A549 (cell line): Measurements from ENCODE around the gene B3GLCT. TPM values are rescaled to one million over a fixed set of nuclear protein-coding genes. Genes with fewer than 3 reads are reported as not detected.

Experiments
- ATAC-seq, 2 experiments: fragments of 200-7000 bp in 1 of 2; fragments of >200 bp in 1 of 2; cut with Nextera tagmentation in 1 of 2; cut with Tn5 transposase in 1 of 2; 3 replicates each; pipeline versions ENCODE4 v1.8.0 to v1.9.1; 2018 to 2020; ENCODE audit warnings: mild to moderate bottlenecking in 1 of 2, moderate library complexity in 1 of 2
- CTCF ChIA-PET: fragments of 300-600 bp; sonication (Branson Sonifier 250); formaldehyde crosslinking; extraction: SDS; loops from one replicate; lab custom pipeline; 2021; ENCODE audit warnings: antibody characterized with exemption, inconsistent platforms; lab: Yijun Ruan, JAX
- POLR2A ChIA-PET: fragments of 350-600 bp; formaldehyde crosslinking; extraction: SDS; loops from one replicate; lab custom pipeline; 2021; ENCODE audit warnings: antibody characterized with exemption, inconsistent platforms; lab: Yijun Ruan, JAX
- DNase-seq, 2 experiments: peaks; one replicate each; pipeline versions ENCODE4 v3.0.0 to v3.0.0-alpha.2; 2011 to 2016; ENCODE audit warnings: low read depth in 1 of 2, low spot score in 1 of 2
- FAIRE-seq: peaks from 2 replicates; lab custom pipeline; 2011; peaks lifted over from hg19 to GRCh38; lab: Jason Lieb, UNC
- H3K27ac ChIP-seq, 2 experiments: fragments of >200 bp; sonication (Bioruptor Twin); formaldehyde crosslinking; 3 replicates each; pipeline ENCODE4 v1.5.1; 2016 to 2017
- H3K4me1 ChIP-seq: fragments of >200 bp; sonication (Bioruptor Twin); formaldehyde crosslinking; 3 replicates; pipeline ENCODE4 v1.6.1; 2016
- H3K4me2 ChIP-seq: fragments of >200 bp; sonication (Bioruptor Twin); formaldehyde crosslinking; 3 replicates; pipeline ENCODE4 v1.6.1; 2016
- H3K4me3 ChIP-seq: fragments of >200 bp; sonication (Bioruptor Twin); formaldehyde crosslinking; 3 replicates; pipeline ENCODE4 v1.5.1; 2016
- H3K9me3 ChIP-seq: fragments of >200 bp; sonication (Bioruptor Twin); formaldehyde crosslinking; 3 replicates; pipeline ENCODE4 v1.6.1; 2016
- EHF ChIP-seq: fragments of 250-450 bp; sonication (Bioruptor Pico); IDR thresholded peaks from 2 replicates; pipeline ENCODE4 v1.5.0; 2020; ENCODE audit warnings: mild to moderate bottlenecking
- EP300 ChIP-seq, 2 experiments: fragments of >200 bp; sonication (Bioruptor Twin); formaldehyde crosslinking; IDR thresholded peaks; 2 replicates in 1 of 2; 3 replicates in 1 of 2; pipeline ENCODE4 v1.6.1; 2016 to 2017
- HDAC2 ChIP-seq: fragments of 200-600 bp; sonication (generic); IDR thresholded peaks from 2 replicates; pipeline ENCODE4 v1.6.1; 2016
- HEYL ChIP-seq: fragments of 250-450 bp; sonication (Bioruptor Pico); IDR thresholded peaks from 2 replicates; pipeline ENCODE4 v1.8.0; 2021; ENCODE audit warnings: mild to moderate bottlenecking, moderate library complexity
- JUN ChIP-seq, 2 experiments: fragments of >200 bp; sonication (Bioruptor Twin); formaldehyde crosslinking; IDR thresholded peaks; 2 replicates in 1 of 2; 3 replicates in 1 of 2; pipeline ENCODE4 v1.6.1; 2016 to 2017
- KDM1A ChIP-seq: fragments of 200-600 bp; sonication (generic); IDR thresholded peaks from 2 replicates; pipeline ENCODE4 v1.6.1; 2016; ENCODE audit warnings: low read depth, mild to moderate bottlenecking
- MAFK ChIP-seq: fragments of 450-650 bp; IDR thresholded peaks from 2 replicates; pipeline ENCODE4 v1.6.1; 2014; ENCODE audit not compliant: partially characterized antibody
- MAZ ChIP-seq: fragments of 150-350 bp; IDR thresholded peaks from 2 replicates; pipeline ENCODE4 v1.6.1; 2014; ENCODE audit warnings: antibody characterized with exemption, low read depth, low read length, borderline replicate concordance
- MYC ChIP-seq: IDR thresholded peaks from 2 replicates; pipeline ENCODE4 v1.6.1; 2012; ENCODE audit warnings: mild to moderate bottlenecking, inconsistent platforms, low read length, improper control_type of control experiment, borderline replicate concordance
- NFE2L2 ChIP-seq: fragments of 150-350 bp; conservative IDR thresholded peaks from 2 replicates; pipeline ENCODE4 v1.6.1; 2014; ENCODE audit warnings: low read length
- NPAS2 ChIP-seq: fragments of 250-450 bp; sonication (Bioruptor Pico); IDR thresholded peaks from 2 replicates; pipeline ENCODE4 v1.8.0; 2022; ENCODE audit warnings: mild to moderate bottlenecking, moderate library complexity, borderline replicate concordance
- POLR2AphosphoS2 ChIP-seq: conservative IDR thresholded peaks from 2 replicates; pipeline ENCODE4 v1.6.1; 2012; ENCODE audit warnings: low read length, improper control_type of control experiment, inconsistent platforms
- RARB ChIP-seq: fragments of 250-450 bp; sonication (Bioruptor Pico); IDR thresholded peaks from 2 replicates; pipeline ENCODE4 v1.8.0; 2021; ENCODE audit warnings: mild to moderate bottlenecking, moderate library complexity
- SMC3 ChIP-seq: fragments of >200 bp; sonication (Bioruptor Twin); formaldehyde crosslinking; IDR thresholded peaks from 3 replicates; pipeline ENCODE4 v1.6.1; 2018; ENCODE audit warnings: inconsistent platforms
- TFCP2L1 ChIP-seq: fragments of 250-450 bp; sonication (Bioruptor Pico); IDR thresholded peaks from 2 replicates; pipeline ENCODE4 v1.5.0; 2021; ENCODE audit warnings: mild to moderate bottlenecking
- TP53 ChIP-seq: fragments of 250-450 bp; sonication (Bioruptor Pico); IDR thresholded peaks from 2 replicates; pipeline ENCODE4 v1.5.0; 2021; ENCODE audit warnings: mild to moderate bottlenecking, moderate library complexity
- WGBS: methylation state at CpG from one replicate; pipeline ENCODE4 v1.1.6; 2017; ENCODE audit errors: missing lambda C conversion rate; 5-methylcytosine and 5-hydroxymethylcytosine counted together
- polyA plus RNA-seq, 4 experiments: library from polyadenylated mRNA; depleted of rRNA in 3 of 4; stranded (reverse); fragments of >200 nt; fragmentation: RNase III in 1 of 4; extraction: RNeasy Plus Mini Kit Qiagen cat#74134 plus additional on column Dnase treatment in 1 of 4; gene quantifications; 2 replicates in 3 of 4; 3 replicates in 1 of 4; pipeline ENCODE4 v1.2.3, GENCODE V29; 2011 to 2017
- TF ChIP-seq, protein P1 (sequence below): fragments of 250-450 bp; sonication (Bioruptor Pico); IDR thresholded peaks from 2 replicates; pipeline ENCODE4 v1.5.0; 2020; ENCODE audit warnings: low read depth, mild to moderate bottlenecking, moderate library complexity
- TF ChIP-seq, protein P2 (sequence below): IDR thresholded peaks from 2 replicates; pipeline ENCODE4 v1.6.1; 2012
- TF ChIP-seq, protein P3 (sequence below): fragments of 150-350 bp; IDR thresholded peaks from 2 replicates; pipeline ENCODE4 v1.6.1; 2014; ENCODE audit warnings: low read depth, mild to moderate bottlenecking, low read length
- TF ChIP-seq, protein P4 (sequence below): fragments of 250-450 bp; sonication (Bioruptor Pico); IDR thresholded peaks from 2 replicates; pipeline ENCODE4 v1.5.0; 2021; ENCODE audit warnings: mild to moderate bottlenecking, moderate library complexity, borderline replicate concordance
- TF ChIP-seq, protein P5 (sequence below): fragments of >200 bp; sonication (Bioruptor Twin); formaldehyde crosslinking; IDR thresholded peaks from 3 replicates; pipeline ENCODE4 v1.5.1; 2016
- TF ChIP-seq, protein P6 (sequence below): IDR thresholded peaks from 2 replicates; pipeline ENCODE4 v1.6.1; 2012
- TF ChIP-seq, protein P7 (sequence below): fragments of >200 bp; sonication (Bioruptor Twin); formaldehyde crosslinking; IDR thresholded peaks from 3 replicates; pipeline ENCODE4 v1.6.1; 2016

The B3GLCT gene
- polyA plus RNA-seq, 2 of the 4 experiments (the other 2 are of a cell fraction), result 4.5 to 6.6 TPM

DNA sequence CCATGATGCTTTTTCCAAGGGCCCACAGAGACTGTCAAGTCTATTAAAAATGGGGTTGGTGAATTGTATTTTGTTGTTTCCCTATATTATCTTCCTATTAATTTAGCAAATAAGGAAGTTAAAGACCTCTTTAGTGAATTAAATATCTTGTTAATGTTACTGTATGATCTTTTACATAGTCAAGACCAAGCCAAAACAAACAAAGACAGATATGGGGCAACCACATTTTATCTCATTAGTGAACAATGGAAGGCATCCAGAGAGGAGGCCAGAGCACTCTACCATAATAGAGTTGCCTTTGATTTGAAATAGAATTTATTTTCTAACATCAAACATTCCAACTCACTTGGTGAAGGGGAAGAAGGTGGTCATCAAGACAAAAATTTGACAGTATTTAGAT is 169.4 kb downstream of the B3GLCT start (continued):
- TF ChIP-seq, protein P1, sequence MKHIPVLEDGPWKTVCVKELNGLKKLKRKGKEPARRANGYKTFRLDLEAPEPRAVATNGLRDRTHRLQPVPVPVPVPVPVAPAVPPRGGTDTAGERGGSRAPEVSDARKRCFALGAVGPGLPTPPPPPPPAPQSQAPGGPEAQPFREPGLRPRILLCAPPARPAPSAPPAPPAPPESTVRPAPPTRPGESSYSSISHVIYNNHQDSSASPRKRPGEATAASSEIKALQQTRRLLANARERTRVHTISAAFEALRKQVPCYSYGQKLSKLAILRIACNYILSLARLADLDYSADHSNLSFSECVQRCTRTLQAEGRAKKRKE, result no peak

DNA sequence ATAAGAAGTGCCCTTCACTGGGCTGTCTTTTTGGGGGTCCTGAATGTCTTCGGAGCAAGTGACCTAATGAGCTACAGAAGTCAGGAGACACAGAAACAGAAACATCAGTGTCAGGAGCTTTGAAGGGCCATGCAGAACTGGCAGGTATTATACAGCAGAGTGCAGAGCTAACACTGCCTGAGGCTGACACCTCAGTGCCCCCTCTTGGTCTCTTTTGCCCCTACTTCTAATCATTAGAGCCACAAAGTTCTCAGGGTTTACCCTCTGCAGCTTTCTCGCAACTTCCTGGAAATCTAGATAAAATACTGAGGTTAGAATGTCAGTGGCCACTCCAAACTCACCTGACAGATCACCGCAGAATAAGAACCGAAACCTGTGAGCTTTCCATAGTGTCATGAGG is 172.7 kb downstream of the B3GLCT start:
- Histone ChIP-seq H3K27ac (no peak overlapping the region), H3K4me3 (no peak overlapping the region), H3K4me1 (no peaks in the 10 kb centered on the region), H3K4me2 (no peak overlapping the region), H3K9me3 (no peaks in the 10 kb centered on the region)
- ChIA-PET CTCF (no interaction called here), POLR2A (no interaction called here)
- 63% methylated on average over 4 of the region's 4 CpGs for WGBS
- FAIRE-seq (no peak), DNase-seq (no peak), ATAC-seq (no peak)
- TF ChIP-seq HDAC2 (no peak), RARB (CRISPR knock-in tag) (no peak), NPAS2 (CRISPR knock-in tag) (no peak), JUN (IDR thresholded peaks at IDR 0.05) (no peak), MAZ (no peak), POLR2AphosphoS2 (no peak), NFE2L2 (no peak), TP53 (CRISPR knock-in tag) (no peak)
- TF ChIP-seq, protein P1, result no peak
- TF ChIP-seq, protein P2, sequence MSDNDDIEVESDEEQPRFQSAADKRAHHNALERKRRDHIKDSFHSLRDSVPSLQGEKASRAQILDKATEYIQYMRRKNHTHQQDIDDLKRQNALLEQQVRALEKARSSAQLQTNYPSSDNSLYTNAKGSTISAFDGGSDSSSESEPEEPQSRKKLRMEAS, result no peak
- TF ChIP-seq, protein P3, sequence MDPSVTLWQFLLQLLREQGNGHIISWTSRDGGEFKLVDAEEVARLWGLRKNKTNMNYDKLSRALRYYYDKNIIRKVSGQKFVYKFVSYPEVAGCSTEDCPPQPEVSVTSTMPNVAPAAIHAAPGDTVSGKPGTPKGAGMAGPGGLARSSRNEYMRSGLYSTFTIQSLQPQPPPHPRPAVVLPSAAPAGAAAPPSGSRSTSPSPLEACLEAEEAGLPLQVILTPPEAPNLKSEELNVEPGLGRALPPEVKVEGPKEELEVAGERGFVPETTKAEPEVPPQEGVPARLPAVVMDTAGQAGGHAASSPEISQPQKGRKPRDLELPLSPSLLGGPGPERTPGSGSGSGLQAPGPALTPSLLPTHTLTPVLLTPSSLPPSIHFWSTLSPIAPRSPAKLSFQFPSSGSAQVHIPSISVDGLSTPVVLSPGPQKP, result no peak

DNA sequence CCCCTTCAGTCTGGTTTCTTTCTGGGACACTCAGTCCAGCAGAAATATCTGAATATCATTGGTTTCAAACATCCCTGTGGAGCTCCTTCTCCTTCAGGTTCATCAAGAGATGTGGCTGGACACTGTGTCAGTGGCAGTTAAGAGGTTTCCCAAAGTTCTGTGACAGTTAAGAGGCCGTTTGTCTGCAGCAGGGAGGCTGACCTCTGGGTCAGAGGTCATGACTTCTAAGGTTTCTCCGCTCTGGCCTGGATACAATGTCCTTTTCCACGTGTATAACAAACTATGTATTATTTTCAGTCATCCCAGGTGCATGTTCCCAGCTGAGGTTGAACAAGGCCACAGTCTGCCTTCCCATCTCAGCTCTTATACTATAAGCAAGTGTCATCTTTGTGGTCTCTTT is 174.9 kb downstream of the B3GLCT start:
- Histone ChIP-seq H3K4me1 (no peaks in the 10 kb centered on the region), H3K4me3 (no peak overlapping the region), H3K4me2 (no peak overlapping the region), H3K9me3 (no peaks in the 10 kb centered on the region), H3K27ac (no peak overlapping the region)
- 4% methylated on average over 3 of the region's 3 CpGs for WGBS
- ChIA-PET CTCF (interaction anchor here (1.1 kb wide), 1 partner anchor 162 kb away, joined by 3 read pairs; no protein-coding TSS in a partner anchor), POLR2A (no interaction called here)
- no peak for TF ChIP-seq EP300 (IDR thresholded peaks at IDR 0.05)
- TF ChIP-seq HDAC2, result no peak
- no peak for TF ChIP-seq MAFK
- no peak for TF ChIP-seq KDM1A
- TF ChIP-seq, protein P4, sequence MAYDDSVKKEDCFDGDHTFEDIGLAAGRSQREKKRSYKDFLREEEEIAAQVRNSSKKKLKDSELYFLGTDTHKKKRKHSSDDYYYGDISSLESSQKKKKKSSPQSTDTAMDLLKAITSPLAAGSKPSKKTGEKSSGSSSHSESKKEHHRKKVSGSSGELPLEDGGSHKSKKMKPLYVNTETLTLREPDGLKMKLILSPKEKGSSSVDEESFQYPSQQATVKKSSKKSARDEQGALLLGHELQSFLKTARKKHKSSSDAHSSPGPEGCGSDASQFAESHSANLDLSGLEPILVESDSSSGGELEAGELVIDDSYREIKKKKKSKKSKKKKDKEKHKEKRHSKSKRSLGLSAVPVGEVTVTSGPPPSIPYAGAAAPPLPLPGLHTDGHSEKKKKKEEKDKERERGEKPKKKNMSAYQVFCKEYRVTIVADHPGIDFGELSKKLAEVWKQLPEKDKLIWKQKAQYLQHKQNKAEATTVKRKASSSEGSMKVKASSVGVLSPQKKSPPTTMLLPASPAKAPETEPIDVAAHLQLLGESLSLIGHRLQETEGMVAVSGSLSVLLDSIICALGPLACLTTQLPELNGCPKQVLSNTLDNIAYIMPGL (CRISPR knock-in tag), result no peak
- TF ChIP-seq, protein P5, sequence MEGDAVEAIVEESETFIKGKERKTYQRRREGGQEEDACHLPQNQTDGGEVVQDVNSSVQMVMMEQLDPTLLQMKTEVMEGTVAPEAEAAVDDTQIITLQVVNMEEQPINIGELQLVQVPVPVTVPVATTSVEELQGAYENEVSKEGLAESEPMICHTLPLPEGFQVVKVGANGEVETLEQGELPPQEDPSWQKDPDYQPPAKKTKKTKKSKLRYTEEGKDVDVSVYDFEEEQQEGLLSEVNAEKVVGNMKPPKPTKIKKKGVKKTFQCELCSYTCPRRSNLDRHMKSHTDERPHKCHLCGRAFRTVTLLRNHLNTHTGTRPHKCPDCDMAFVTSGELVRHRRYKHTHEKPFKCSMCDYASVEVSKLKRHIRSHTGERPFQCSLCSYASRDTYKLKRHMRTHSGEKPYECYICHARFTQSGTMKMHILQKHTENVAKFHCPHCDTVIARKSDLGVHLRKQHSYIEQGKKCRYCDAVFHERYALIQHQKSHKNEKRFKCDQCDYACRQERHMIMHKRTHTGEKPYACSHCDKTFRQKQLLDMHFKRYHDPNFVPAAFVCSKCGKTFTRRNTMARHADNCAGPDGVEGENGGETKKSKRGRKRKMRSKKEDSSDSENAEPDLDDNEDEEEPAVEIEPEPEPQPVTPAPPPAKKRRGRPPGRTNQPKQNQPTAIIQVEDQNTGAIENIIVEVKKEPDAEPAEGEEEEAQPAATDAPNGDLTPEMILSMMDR, result no peak
- TF ChIP-seq, protein P6, sequence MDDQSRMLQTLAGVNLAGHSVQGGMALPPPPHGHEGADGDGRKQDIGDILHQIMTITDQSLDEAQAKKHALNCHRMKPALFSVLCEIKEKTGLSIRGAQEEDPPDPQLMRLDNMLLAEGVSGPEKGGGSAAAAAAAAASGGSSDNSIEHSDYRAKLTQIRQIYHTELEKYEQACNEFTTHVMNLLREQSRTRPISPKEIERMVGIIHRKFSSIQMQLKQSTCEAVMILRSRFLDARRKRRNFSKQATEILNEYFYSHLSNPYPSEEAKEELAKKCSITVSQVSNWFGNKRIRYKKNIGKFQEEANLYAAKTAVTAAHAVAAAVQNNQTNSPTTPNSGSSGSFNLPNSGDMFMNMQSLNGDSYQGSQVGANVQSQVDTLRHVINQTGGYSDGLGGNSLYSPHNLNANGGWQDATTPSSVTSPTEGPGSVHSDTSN, result no peak
- no peak for TF ChIP-seq MYC
- TF ChIP-seq NPAS2 (CRISPR knock-in tag), result no peak
- TF ChIP-seq SMC3, result no peak
- no peak for TF ChIP-seq TFCP2L1 (CRISPR knock-in tag)
- TF ChIP-seq EHF (CRISPR knock-in tag), result no peak
- TF ChIP-seq, protein P7, sequence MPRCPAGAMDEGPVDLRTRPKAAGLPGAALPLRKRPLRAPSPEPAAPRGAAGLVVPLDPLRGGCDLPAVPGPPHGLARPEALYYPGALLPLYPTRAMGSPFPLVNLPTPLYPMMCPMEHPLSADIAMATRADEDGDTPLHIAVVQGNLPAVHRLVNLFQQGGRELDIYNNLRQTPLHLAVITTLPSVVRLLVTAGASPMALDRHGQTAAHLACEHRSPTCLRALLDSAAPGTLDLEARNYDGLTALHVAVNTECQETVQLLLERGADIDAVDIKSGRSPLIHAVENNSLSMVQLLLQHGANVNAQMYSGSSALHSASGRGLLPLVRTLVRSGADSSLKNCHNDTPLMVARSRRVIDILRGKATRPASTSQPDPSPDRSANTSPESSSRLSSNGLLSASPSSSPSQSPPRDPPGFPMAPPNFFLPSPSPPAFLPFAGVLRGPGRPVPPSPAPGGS, result no peak
- TF ChIP-seq HEYL, result no peak
- DNase-seq, result no peak
- no peak for FAIRE-seq
- ATAC-seq, result no peak
